GM13976 (cell line): ENCODE data around the gene SH3BP4.

Source experiments
- DNase-seq: peaks from one replicate; pipeline ENCODE4 v3.0.0; 2012; ENCODE audit warnings: low spot score
- CTCF ChIP-seq: IDR thresholded peaks from 2 replicates; pipeline ENCODE4 v1.5.1; 2012; ENCODE audit warnings: borderline replicate concordance, mild to moderate bottlenecking; ENCODE audit not compliant: insufficient read depth; ENCODE audit errors: extremely low read depth, missing control alignments, control extremely low read depth
- in situ Hi-C: fragments of 300-500 bp; cut with MboI; formaldehyde crosslinking; loops from one replicate; pipeline ENCODE4 v1.12.0; 2022; ENCODE audit warnings: low sequenced_read_pairs, mixed read lengths, inconsistent platforms; ENCODE audit not compliant: unreplicated experiment

The SH3BP4 gene

GRCh38 chr2:235021752-235022151 is 69.9 kb downstream of the SH3BP4 start:
- in situ Hi-C loops = no loop called here
- no peak for TF ChIP-seq CTCF
- no peak for DNase-seq

- TF ChIP-seq CTCF = no peak
- DNase-seq = no peak
- in situ Hi-C loops = no loop called here
Observed at GRCh38 chr2:235024191-235024860, 72.5 kb downstream of the SH3BP4 start.

- TF ChIP-seq CTCF = no peak
- in situ Hi-C loops = no loop called here
Observed at GRCh38 chr2:235024931-235025773, 73.3 kb downstream of the SH3BP4 start.

GRCh38 chr2:235025800-235026536 is 74.2 kb downstream of the SH3BP4 start:
- no peak for TF ChIP-seq CTCF
- no peak for DNase-seq
- in situ Hi-C loops = no loop called here

More at GRCh38 chr2:235024931-235025773, 73.3 kb downstream of the SH3BP4 start:
- no peak for DNase-seq

- TF ChIP-seq CTCF = no peak
- DNase-seq = no peak
- in situ Hi-C loops = no loop called here
Observed at GRCh38 chr2:235026649-235027557, 75.1 kb downstream of the SH3BP4 start.
